Stimulated activated naive CD8-positive, alpha-beta T cell treated with anti-CD3 and anti-CD28 coated beads, Interleukin-15, amount 100 ng/mL, for 72 hours (primary cell): Measurements from ENCODE around the gene LYAR.
A peak's percentile ranks its signal among the peaks of the same experiment; 100 is the strongest.

Experiments used
- ATAC-seq: fragments of 150-1000 bp; cut with Tn5 transposase; 2 replicates; pipeline ENCODE4 v1.10.0; 2021; ENCODE audit warnings: mild to moderate bottlenecking, moderate library complexity
- DNase-seq, 2 donors: peaks; one replicate each; pipeline ENCODE4 v3.0.0; 2021 to 2022
- H3K27ac Mint-ChIP-seq, 2 donors: one replicate each; pipeline ENCODE4 v1.8.0; 2022; ENCODE audit warnings: mild to moderate bottlenecking in 2 of 2, mixed read lengths in 2 of 2, moderate library complexity in 2 of 2
- H3K27me3 Mint-ChIP-seq: one replicate; pipeline ENCODE4 v1.8.0; 2022; ENCODE audit warnings: mixed read lengths
- H3K4me1 Mint-ChIP-seq: one replicate; pipeline ENCODE4 v1.8.0; 2022; ENCODE audit warnings: mild to moderate bottlenecking, mixed read lengths
- H3K4me3 Mint-ChIP-seq, 2 donors: one replicate each; pipeline ENCODE4 v1.8.0; 2022; ENCODE audit warnings: mild to moderate bottlenecking in 2 of 2, mixed read lengths in 2 of 2, moderate library complexity in 1 of 2
- H3K9me3 Mint-ChIP-seq, 2 donors: one replicate each; pipeline ENCODE4 v1.8.0; 2022; ENCODE audit warnings: mixed read lengths in 2 of 2

The LYAR gene

DNA sequence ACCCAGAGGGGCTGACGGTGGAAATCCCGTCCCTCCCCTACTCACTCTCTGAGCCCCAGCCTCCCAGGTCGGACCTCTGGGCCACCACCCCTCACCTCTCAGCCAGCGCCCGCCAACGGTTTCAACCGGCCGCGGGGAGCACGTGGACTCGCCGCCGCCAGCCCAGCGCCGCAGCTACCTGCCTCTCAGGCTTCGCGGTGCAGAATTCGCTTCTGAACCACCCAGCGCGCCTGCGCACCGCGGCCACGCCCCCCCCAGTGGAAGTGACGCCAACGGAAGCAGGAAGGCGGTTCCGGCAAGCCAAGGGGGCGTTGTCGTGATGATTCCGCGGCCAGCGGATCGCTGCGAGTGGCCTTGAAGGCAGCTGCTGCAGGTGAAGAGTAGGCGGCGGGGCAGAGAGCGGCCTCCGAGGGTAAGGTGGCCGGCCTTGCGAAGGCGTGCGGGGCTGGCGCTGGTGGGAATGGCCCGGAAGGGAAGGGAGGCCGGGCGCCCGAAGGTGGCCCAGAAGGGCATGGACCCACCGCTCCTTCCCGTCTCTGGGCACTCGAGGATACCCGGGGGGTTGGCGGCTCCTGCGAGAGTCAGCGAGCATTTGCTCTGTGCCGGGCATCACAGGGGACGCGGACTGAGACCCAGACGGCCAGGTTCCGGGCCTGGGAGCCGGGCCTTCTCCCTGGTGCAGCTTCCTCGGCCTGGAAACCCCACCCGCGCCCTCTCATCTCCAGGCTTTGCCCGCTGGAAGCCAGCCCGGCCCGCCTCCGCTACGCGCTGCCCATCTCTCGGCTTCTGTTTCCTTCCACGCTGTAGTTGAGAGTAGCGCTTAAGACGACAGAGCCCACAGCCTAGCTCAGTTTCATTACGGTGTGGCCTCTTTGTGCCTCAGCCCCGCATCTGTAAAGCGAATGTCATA is at the start of gene LYAR, which contains the start of gene ZBTB49:
LYAR (minus strand) TSS at position 214 of the 910 bp plus-strand sequence. CDS start 6,412 bp downstream, outside the sequence.
ZBTB49 (plus strand) TSS at position 311 of the 910 bp plus-strand sequence. CDS start 9,695 bp downstream, outside the sequence.
- peak within 1 kb of the TSS; percentile 97 for H3K27ac Mint-ChIP-seq
- peak; percentile 95 for ATAC-seq
- H3K9me3 Mint-ChIP-seq, result no peaks in the 10 kb centered on the region
- H3K4me1 Mint-ChIP-seq, result peaks cover 51% of the 10 kb centered on the region
- peak; percentile 96 to 97 for DNase-seq
- no peaks in the 10 kb centered on the region for H3K27me3 Mint-ChIP-seq
- peak within 1 kb of the TSS; percentile 98 to 99 for H3K4me3 Mint-ChIP-seq

- no peaks in the 10 kb centered on the region for H3K9me3 Mint-ChIP-seq
- DNase-seq (no peak), ATAC-seq (no peak)
- no peaks in the 10 kb centered on the region for H3K27me3 Mint-ChIP-seq
- no peak overlapping the region for H3K27ac Mint-ChIP-seq
- H3K4me1 Mint-ChIP-seq, result peaks cover 6% of the 10 kb centered on the region
- no peak overlapping the region for H3K4me3 Mint-ChIP-seq
Observed at GRCh38 chr4:4339504-4340085, 49.6 kb upstream of the LYAR start.

DNA sequence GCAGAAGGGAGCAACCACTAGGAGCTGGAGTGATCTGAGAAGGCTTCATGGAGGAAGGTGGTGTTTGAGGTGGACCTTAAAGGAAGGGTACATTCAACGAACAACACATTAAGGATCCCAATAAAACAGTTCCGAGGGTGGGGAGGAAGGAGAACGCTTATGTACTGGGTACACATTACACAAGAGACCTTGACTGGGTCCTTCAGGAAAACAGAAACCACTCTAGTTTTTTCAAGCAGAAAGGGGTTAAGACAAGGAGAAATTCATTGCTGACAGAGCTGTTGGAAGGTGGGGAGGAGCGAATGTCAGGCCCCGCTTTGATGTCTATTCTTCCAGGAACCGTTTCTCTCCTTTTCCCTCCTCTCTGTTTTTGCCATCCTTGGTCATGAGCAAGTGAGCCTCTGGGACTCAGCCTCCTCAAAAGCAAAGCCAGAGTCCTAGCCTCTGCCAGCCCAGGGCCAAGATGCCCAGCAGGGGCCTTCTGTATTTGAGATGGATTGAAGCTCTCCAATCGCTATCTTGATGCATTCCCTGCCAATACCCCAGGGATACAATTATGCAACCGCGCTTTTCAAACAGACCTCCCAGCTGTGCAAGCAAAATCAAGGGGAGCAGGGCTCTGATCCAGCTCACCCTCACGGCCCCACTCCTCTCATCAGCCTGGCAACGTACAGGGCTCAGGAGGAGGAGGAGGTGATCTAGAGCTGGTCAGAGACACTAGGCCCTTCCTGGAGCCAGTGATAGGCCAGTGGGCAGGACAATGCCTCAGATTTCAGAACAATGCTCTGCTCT is 48.5 kb upstream of the LYAR start:
- Mint-ChIP-seq H3K4me1 (peaks cover 9% of the 10 kb centered on the region), H3K4me3 (no peak overlapping the region), H3K9me3 (no peaks in the 10 kb centered on the region), H3K27me3 (no peaks in the 10 kb centered on the region), H3K27ac (no peak overlapping the region)
- ATAC-seq (no peak), DNase-seq (no peak)

DNA sequence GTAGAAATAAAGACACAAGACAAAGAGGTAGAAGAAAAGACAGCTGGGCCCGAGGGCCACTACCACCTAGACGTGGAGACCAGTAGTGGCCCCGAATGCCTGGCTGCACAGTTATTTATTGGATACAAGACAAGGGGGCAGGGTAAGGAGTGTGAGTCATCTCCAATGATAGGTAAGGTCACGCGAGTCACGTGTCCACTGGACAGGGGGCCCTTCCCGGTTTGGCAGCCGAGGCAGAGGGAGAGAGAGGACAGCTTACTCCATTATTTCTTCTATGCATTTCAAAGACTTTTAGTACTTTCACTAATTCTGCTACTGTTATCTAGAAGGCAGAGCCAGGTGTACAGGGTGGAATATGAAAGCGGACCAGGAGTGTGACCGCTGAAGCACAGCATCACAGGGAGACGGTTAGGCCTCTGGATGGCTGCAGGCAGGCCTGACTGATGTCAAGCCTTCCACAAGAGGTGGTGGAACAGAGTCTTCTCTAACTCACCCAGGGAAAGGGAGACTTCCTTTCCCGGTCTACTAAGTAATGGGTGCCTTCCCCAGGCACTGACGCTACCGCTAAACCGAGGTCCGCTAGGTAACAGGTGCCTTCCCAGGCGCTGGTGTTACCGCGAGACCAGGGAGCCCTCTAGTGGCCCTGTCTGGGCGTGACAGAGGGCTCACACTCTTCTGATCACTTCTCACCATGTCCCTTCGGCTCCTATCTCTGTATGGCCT is 45.0 kb upstream of the LYAR start:
- H3K4me1 Mint-ChIP-seq, result peaks cover 9% of the 10 kb centered on the region
- DNase-seq (peak; percentile 62 to 78), ATAC-seq (peak; percentile 93)
- H3K4me3 Mint-ChIP-seq, result peak overlapping the region in 1 of 2 donors; percentile 22
- H3K27ac Mint-ChIP-seq, result no peak overlapping the region
- no peaks in the 10 kb centered on the region for H3K27me3 Mint-ChIP-seq
- H3K9me3 Mint-ChIP-seq, result no peaks in the 10 kb centered on the region

- peaks cover 9% of the 10 kb centered on the region for H3K4me1 Mint-ChIP-seq
- ATAC-seq (no peak), DNase-seq (no peak)
- no peaks in the 10 kb centered on the region for H3K9me3 Mint-ChIP-seq
- no peak overlapping the region for H3K4me3 Mint-ChIP-seq
- no peak overlapping the region for H3K27ac Mint-ChIP-seq
- no peaks in the 10 kb centered on the region for H3K27me3 Mint-ChIP-seq
Observed at GRCh38 chr4:4333265-4333706, 43.3 kb upstream of the LYAR start.

DNA sequence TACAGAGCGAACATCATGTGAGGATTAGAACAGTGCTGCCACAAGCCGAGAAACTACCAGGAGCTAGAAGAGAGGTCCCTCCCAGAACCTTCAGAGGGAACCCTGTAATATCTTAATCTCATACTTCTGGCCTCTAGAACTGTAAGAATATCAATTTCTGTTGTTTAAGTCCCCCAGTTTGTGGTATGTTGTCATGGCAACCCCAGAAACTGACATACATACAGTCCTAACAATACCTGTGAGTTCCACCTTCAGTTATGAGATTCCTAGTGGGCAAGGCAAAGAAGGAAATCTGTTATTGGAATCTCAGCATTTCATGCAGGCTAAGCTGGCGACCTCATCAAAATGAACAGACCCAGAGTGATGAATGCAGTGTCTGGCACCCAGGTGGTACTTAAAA is 42.6 kb upstream of the LYAR start:
- DNase-seq (no peak), ATAC-seq (no peak)
- Mint-ChIP-seq H3K9me3 (no peaks in the 10 kb centered on the region), H3K27me3 (no peaks in the 10 kb centered on the region), H3K27ac (peak overlapping the region in 1 of 2 donors; percentile 44), H3K4me1 (peaks cover 9% of the 10 kb centered on the region), H3K4me3 (no peak overlapping the region)

DNA sequence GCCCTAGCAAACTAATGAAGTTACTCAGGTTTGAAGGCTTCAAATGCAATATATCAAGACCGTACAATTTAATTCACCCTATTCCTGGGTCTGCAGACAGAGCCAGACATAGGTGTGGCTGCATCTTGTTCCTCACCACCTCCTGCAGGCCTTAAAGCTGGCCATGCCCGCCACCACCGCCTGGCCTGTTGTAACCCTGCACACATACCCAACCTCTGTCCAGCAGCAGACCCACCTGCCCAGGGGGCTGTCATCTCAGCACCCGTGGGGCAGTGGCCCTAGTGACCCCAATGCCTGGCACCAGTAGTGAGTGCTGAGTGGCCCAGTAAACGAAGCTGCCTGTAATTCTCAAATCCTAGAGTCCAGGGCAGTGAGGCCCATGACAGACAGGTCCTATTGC is 40.8 kb upstream of the LYAR start:
- Mint-ChIP-seq H3K9me3 (no peaks in the 10 kb centered on the region), H3K4me1 (peaks cover 9% of the 10 kb centered on the region), H3K27me3 (no peaks in the 10 kb centered on the region), H3K4me3 (no peak overlapping the region), H3K27ac (peak overlapping the region in 1 of 2 donors; percentile 19)
- ATAC-seq, result no peak
- DNase-seq, result no peak

- Mint-ChIP-seq H3K9me3 (no peaks in the 10 kb centered on the region), H3K27me3 (no peaks in the 10 kb centered on the region), H3K27ac (no peak overlapping the region), H3K4me3 (no peak overlapping the region), H3K4me1 (peaks cover 1% of the 10 kb centered on the region)
- DNase-seq, result no peak
- no peak for ATAC-seq
Observed at GRCh38 chr4:4329496-4329895, 39.5 kb upstream of the LYAR start.

DNA sequence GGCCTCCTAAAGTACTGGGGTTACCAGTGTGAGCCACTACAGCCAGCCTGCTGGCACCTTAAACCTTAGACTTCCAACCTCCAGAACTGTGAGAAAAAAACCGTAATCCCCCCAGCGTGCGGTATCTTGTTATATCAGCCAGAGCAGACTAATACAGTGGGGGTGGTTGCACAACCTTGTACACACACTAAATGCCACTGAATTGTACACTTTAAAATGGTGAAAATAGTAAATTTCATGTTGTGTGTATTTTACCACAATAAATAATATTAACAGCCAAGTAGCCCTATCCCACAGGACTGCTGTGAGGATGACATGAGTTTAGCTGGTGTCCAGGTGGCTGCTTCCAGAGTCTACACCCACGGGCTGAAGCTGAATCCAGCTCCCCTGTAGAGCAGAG is 38.9 kb upstream of the LYAR start:
- no peaks in the 10 kb centered on the region for H3K9me3 Mint-ChIP-seq
- DNase-seq (no peak), ATAC-seq (no peak)
- H3K27me3 Mint-ChIP-seq, result no peaks in the 10 kb centered on the region
- H3K4me3 Mint-ChIP-seq, result no peak overlapping the region
- no peak overlapping the region for H3K27ac Mint-ChIP-seq
- H3K4me1 Mint-ChIP-seq, result no peaks in the 10 kb centered on the region

- H3K4me1 Mint-ChIP-seq, result no peaks in the 10 kb centered on the region
- no peak overlapping the region for H3K27ac Mint-ChIP-seq
- H3K4me3 Mint-ChIP-seq, result no peak overlapping the region
- no peak for ATAC-seq
- no peaks in the 10 kb centered on the region for H3K9me3 Mint-ChIP-seq
- H3K27me3 Mint-ChIP-seq, result no peaks in the 10 kb centered on the region
- no peak for DNase-seq
Observed at GRCh38 chr4:4328206-4328605, 38.3 kb upstream of the LYAR start.

GRCh38 chr4:4327652-4328121 is 37.7 kb upstream of the LYAR start:
- no peak for DNase-seq
- Mint-ChIP-seq H3K27ac (no peak overlapping the region), H3K4me3 (no peak overlapping the region), H3K4me1 (no peaks in the 10 kb centered on the region), H3K9me3 (no peaks in the 10 kb centered on the region), H3K27me3 (no peaks in the 10 kb centered on the region)
- ATAC-seq, result no peak

DNA sequence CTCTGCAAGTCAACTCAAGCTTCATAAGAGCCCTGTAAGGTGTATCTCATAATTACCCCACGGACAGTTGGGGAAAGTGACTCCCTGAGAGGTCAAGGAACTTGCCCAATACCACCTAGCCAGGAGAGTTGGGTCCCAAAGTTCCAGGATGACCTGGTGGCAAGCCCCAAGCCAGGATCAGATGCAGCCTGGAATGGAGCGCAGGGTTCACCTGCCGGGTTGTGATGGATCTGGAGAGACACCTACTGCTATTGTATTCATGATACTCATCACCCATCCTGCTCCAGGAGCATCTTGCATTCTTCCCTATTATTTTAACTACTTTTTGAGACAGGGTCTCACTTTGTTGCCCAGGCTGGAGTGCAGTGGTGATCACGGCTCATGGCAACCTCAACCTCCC is 36.2 kb upstream of the LYAR start:
- no peaks in the 10 kb centered on the region for H3K4me1 Mint-ChIP-seq
- no peaks in the 10 kb centered on the region for H3K9me3 Mint-ChIP-seq
- no peak overlapping the region for H3K27ac Mint-ChIP-seq
- no peak for ATAC-seq
- H3K4me3 Mint-ChIP-seq, result no peak overlapping the region
- no peak for DNase-seq
- no peaks in the 10 kb centered on the region for H3K27me3 Mint-ChIP-seq

DNA sequence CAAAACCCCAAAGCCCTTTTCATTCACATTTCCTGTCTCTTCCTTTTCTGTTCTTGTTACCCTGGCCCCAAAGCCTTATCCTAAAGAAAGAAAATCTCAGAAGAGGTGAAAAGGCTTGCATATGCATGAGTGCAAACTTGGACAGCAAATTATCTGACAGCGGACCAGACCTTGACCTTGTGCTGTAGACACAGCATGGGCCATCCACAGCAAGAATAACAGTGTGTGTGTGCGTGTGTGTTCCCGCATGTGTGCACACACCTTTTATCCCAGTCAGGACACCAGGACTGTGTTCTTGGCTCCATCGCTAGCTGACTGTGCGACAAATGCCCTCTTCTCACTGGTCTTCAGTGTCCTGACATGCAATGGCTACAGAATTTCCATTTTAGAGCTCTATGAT is 35.4 kb upstream of the LYAR start:
- Mint-ChIP-seq H3K27ac (no peak overlapping the region), H3K4me1 (no peaks in the 10 kb centered on the region), H3K9me3 (no peaks in the 10 kb centered on the region), H3K27me3 (no peaks in the 10 kb centered on the region), H3K4me3 (no peak overlapping the region)
- DNase-seq (no peak), ATAC-seq (no peak)

GRCh38 chr4:4323705-4324534 is 34.0 kb upstream of the LYAR start:
- Mint-ChIP-seq H3K27me3 (no peaks in the 10 kb centered on the region), H3K27ac (peak overlapping the region in 1 of 2 donors; percentile 77), H3K9me3 (no peaks in the 10 kb centered on the region), H3K4me3 (no peak overlapping the region), H3K4me1 (no peaks in the 10 kb centered on the region)
- DNase-seq, result no peak
- ATAC-seq, result no peak
